ENCODE results near the gene PRKG2. TPM values are rescaled to one million over a fixed set of nuclear protein-coding genes. Genes with fewer than 3 reads are reported as not detected.

The PRKG2 gene
- total and polyA plus RNA-seq, 2 of the 13 experiments (the other 11 are each of a cell fraction or from before 2014, with no cell fraction given) = 0.04 TPM

DNA sequence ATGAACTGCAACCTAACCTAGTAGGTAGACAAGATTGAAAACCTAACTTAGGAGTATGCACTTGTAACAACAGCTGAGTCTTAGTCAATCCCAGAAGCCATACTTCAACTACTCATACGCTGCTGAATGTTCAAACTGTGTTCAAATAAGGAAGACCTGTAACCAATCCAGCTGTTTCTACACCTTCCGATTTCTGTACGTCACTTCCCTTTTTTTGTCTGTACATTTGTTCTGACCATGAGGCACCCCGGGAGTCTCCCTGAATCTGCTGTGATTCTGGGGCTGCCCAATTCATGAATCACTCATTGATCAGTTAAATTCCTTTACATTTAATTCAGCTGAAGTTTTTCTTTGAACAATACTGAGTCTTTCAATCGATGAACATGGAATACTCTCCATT lies 95.0 kb downstream of the PRKG2 start:
- H3K27me3 ChIP-seq (ENCODE audit: control insufficient read depth in 1 of 2, insufficient read depth in 2 of 2, low read length in 2 of 2) = no peaks in the 10 kb centered on the region
- no peak overlapping the region for H3K27ac ChIP-seq (ENCODE audit: extremely low read length, insufficient read depth, low read length)
- no TSS peak for BruUV-seq (replicated peaks)
- no peaks in the 10 kb centered on the region for H3K79me2 ChIP-seq (ENCODE audit: insufficient read depth, low read length)
- no peaks in the 10 kb centered on the region for H3K4me1 ChIP-seq (ENCODE audit: insufficient read depth, low read length)
- H3K9ac ChIP-seq (ENCODE audit: insufficient read depth, low read depth, low read length) = no peak overlapping the region
- intact Hi-C loops (cut with micrococcal nuclease; ENCODE audit: unreplicated experiment) = no loop called here
- ChIA-PET CTCF (ENCODE audit: low intra/inter-chr PET ratio, low total read pairs) (no interaction called here), POLR2A (no interaction called here)
- TF ChIP-seq ZNF124 (CRISPR knock-in tag; IDR thresholded peaks at IDR 0.05) = no peak
- TF ChIP-seq CCDC6 (CRISPR knock-in tag; IDR thresholded peaks at IDR 0.05) = no peak
- TF ChIP-seq ZNF546 (CRISPR knock-in tag; conservative IDR thresholded peaks at IDR 0.05) = no peak
- no peak for TF ChIP-seq GFI1 (CRISPR knock-in tag; IDR thresholded peaks at IDR 0.05; ENCODE audit: borderline replicate concordance)
- no peak for TF ChIP-seq SMAD3 (CRISPR knock-in tag; IDR thresholded peaks at IDR 0.05)
- no peak for TF ChIP-seq ZZZ3 (CRISPR knock-in tag; IDR thresholded peaks at IDR 0.05; ENCODE audit: borderline replicate concordance)
- no peak for TF ChIP-seq SNAPC2 (CRISPR knock-in tag; IDR thresholded peaks at IDR 0.05)
- no peak for TF ChIP-seq FIP1L1 (IDR thresholded peaks at IDR 0.05; ENCODE audit: borderline replicate concordance, insufficient read depth, low read depth, low read length)
- TF ChIP-seq, protein P1, sequence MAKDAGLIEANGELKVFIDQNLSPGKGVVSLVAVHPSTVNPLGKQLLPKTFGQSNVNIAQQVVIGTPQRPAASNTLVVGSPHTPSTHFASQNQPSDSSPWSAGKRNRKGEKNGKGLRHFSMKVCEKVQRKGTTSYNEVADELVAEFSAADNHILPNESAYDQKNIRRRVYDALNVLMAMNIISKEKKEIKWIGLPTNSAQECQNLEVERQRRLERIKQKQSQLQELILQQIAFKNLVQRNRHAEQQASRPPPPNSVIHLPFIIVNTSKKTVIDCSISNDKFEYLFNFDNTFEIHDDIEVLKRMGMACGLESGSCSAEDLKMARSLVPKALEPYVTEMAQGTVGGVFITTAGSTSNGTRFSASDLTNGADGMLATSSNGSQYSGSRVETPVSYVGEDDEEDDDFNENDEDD (CRISPR knock-in tag; IDR thresholded peaks at IDR 0.05; ENCODE audit: borderline replicate concordance) = no peak
- no peak for TF ChIP-seq PLRG1 (conservative IDR thresholded peaks at IDR 0.05)
- TF ChIP-seq, protein P2, sequence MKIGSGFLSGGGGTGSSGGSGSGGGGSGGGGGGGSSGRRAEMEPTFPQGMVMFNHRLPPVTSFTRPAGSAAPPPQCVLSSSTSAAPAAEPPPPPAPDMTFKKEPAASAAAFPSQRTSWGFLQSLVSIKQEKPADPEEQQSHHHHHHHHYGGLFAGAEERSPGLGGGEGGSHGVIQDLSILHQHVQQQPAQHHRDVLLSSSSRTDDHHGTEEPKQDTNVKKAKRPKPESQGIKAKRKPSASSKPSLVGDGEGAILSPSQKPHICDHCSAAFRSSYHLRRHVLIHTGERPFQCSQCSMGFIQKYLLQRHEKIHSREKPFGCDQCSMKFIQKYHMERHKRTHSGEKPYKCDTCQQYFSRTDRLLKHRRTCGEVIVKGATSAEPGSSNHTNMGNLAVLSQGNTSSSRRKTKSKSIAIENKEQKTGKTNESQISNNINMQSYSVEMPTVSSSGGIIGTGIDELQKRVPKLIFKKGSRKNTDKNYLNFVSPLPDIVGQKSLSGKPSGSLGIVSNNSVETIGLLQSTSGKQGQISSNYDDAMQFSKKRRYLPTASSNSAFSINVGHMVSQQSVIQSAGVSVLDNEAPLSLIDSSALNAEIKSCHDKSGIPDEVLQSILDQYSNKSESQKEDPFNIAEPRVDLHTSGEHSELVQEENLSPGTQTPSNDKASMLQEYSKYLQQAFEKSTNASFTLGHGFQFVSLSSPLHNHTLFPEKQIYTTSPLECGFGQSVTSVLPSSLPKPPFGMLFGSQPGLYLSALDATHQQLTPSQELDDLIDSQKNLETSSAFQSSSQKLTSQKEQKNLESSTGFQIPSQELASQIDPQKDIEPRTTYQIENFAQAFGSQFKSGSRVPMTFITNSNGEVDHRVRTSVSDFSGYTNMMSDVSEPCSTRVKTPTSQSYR (CRISPR knock-in tag; IDR thresholded peaks at IDR 0.05; ENCODE audit: borderline replicate concordance) = no peak
- TF ChIP-seq SYNCRIP (IDR thresholded peaks at IDR 0.05; ENCODE audit: insufficient read depth, low read depth, low read length) = no peak
- no peak for TF ChIP-seq PAX8 (CRISPR knock-in tag; IDR thresholded peaks at IDR 0.05; ENCODE audit: borderline replicate concordance)
- TF ChIP-seq, protein P3, sequence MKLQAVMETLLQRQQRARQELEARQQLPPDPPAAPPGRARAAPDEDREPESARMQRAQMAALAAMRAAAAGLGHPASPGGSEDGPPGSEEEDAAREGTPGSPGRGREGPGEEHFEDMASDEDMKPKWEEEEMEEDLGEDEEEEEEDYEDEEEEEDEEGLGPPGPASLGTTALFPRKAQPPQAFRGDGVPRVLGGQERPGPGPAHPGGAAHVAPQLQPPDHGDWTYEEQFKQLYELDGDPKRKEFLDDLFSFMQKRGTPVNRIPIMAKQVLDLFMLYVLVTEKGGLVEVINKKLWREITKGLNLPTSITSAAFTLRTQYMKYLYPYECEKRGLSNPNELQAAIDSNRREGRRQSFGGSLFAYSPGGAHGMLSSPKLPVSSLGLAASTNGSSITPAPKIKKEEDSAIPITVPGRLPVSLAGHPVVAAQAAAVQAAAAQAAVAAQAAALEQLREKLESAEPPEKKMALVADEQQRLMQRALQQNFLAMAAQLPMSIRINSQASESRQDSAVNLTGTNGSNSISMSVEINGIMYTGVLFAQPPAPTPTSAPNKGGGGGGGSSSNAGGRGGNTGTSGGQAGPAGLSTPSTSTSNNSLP (IDR thresholded peaks at IDR 0.05; ENCODE audit: low read depth, low read length) = no peak
- TF ChIP-seq HNRNPUL1 (IDR thresholded peaks at IDR 0.05; ENCODE audit: low read depth, low read length) = no peak
- TF ChIP-seq, protein P4, sequence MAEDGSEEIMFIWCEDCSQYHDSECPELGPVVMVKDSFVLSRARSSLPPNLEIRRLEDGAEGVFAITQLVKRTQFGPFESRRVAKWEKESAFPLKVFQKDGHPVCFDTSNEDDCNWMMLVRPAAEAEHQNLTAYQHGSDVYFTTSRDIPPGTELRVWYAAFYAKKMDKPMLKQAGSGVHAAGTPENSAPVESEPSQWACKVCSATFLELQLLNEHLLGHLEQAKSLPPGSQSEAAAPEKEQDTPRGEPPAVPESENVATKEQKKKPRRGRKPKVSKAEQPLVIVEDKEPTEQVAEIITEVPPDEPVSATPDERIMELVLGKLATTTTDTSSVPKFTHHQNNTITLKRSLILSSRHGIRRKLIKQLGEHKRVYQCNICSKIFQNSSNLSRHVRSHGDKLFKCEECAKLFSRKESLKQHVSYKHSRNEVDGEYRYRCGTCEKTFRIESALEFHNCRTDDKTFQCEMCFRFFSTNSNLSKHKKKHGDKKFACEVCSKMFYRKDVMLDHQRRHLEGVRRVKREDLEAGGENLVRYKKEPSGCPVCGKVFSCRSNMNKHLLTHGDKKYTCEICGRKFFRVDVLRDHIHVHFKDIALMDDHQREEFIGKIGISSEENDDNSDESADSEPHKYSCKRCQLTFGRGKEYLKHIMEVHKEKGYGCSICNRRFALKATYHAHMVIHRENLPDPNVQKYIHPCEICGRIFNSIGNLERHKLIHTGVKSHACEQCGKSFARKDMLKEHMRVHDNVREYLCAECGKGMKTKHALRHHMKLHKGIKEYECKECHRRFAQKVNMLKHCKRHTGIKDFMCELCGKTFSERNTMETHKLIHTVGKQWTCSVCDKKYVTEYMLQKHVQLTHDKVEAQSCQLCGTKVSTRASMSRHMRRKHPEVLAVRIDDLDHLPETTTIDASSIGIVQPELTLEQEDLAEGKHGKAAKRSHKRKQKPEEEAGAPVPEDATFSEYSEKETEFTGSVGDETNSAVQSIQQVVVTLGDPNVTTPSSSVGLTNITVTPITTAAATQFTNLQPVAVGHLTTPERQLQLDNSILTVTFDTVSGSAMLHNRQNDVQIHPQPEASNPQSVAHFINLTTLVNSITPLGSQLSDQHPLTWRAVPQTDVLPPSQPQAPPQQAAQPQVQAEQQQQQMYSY (CRISPR knock-in tag; IDR thresholded peaks at IDR 0.05) = no peak
- H4K20me1 ChIP-seq (ENCODE audit: insufficient read depth, low read length) = no peaks in the 10 kb centered on the region
- in situ Hi-C loops (cut with HindIII; ENCODE audit: extremely low pct_ligation_motif_present, low pct_unique_long_range_greater_than_20kb) = no loop called here
- no peak overlapping the region for H3K4me3 ChIP-seq (replicated peaks in 1 of 3; ENCODE audit: insufficient read depth in 1 of 3, low read depth in 2 of 3, low read length in 3 of 3)
- H2AFZ ChIP-seq (ENCODE audit: low read length) = no peak overlapping the region
- FAIRE-seq (no peak), ATAC-seq (no peak), DNase-seq (ENCODE audit: low spot score) (no peak)
- WGBS (ENCODE audit: low lambda C conversion rate) = 51% methylated on average over 5 of the region's 5 CpGs
- H3K4me2 ChIP-seq (ENCODE audit: low read depth, low read length) = no peak overlapping the region
- H3K9me3 ChIP-seq (ENCODE audit: low read length) = no peaks in the 10 kb centered on the region
- H3K36me3 ChIP-seq (replicated peaks in 1 of 2; ENCODE audit: control insufficient read depth in 1 of 2, insufficient read depth in 2 of 2, low read length in 2 of 2) = no peaks in the 10 kb centered on the region
